ENCODE measurements around the gene TRIM29.

GRCh38 chr11:120115272-120116000 lies 22.5 kb downstream of the TRIM29 start:
- no peak for TF ChIP-seq POLR2A (IDR thresholded peaks at IDR 0.05)
- TF ChIP-seq CTCF (IDR thresholded peaks at IDR 0.05), result no peak
- no peak for TF ChIP-seq POLR2AphosphoS5 (IDR thresholded peaks at IDR 0.05; ENCODE audit: insufficient read depth in 1 of 2, low read depth in 1 of 2)
